Stimulated activated CD4-positive, alpha-beta T cell treated with anti-CD3 and anti-CD28 coated beads, TNF-alpha, amount 100 ng/mL, for 4 hours (primary cell): ENCODE results near the gene SHC2.
A peak's percentile ranks its signal among the peaks of the same experiment; 100 is the strongest.
"Not testable (repeated sequence)": the region's sequence is repeated elsewhere in the genome, so short reads cannot be mapped to it uniquely, and the experiment has no call there.

ENCODE experiments used
- DNase-seq, 3 experiments: peaks; one replicate each; pipeline ENCODE4 v3.0.0-alpha.2; 2020; ENCODE audit warnings: low read depth in 3 of 3

Gene SHC2

DNA sequence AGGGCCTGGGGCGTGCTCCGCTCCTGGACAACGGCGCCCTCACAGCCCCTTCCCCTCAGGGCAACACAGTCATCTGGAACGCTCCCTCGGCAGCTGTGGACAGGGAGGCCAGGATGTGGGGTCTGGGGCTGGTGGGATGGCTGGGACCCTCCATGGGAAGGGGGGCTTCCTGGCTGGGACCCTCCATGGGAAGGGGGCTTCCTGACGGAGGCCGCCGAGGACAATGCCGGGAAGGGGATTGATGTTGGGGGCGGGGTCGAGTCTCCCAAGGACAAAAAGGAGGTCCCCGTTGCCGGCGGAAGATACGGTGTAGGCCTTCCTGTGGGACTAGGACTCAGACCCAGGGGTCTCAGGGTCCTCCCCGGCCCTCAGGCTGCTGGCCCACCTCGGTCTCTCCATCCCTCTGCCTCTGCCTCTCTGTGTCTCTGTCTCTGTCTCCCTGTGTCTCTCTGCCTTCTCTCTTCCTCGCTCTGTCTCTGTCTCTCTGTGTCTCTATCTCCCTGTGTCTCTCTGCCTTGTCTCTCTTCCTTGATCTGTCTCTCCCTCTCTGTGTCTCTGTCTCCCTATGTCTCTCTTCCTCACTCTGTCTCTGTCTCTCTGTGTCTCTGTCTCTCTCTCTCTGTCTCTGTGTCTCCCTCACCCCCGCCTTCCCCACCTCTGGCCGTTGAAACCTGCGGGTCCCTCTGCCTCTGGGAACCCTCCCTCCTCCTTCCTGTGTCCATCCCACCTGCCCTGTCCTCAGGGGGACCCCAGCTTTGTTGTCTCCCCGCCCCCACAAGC is 32.7 kb upstream of the SHC2 start:
- DNase-seq: no peak

DNA sequence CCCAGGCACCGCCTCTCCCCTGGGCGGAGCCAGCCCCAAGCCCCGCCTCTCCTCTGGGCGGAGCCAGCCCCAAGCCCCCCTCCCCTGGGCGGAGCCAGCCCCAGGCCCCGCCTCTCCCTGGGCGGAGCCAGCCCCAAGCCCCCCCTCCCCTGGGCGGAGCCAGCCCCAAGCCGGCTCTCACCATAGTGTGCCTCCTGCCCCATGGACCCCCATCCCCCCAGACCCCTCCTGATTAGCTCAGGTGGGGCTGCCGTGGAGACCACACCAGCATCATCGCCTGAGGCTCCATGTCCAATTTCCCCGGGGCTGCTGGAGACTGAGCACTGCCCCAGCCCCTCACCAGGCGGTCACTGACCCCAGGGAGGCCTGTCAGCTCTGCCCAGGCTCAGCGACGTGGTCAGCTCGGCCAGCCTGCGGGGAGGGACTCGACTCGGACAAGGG is 31.3 kb upstream of the SHC2 start:
- no peak for DNase-seq

DNA sequence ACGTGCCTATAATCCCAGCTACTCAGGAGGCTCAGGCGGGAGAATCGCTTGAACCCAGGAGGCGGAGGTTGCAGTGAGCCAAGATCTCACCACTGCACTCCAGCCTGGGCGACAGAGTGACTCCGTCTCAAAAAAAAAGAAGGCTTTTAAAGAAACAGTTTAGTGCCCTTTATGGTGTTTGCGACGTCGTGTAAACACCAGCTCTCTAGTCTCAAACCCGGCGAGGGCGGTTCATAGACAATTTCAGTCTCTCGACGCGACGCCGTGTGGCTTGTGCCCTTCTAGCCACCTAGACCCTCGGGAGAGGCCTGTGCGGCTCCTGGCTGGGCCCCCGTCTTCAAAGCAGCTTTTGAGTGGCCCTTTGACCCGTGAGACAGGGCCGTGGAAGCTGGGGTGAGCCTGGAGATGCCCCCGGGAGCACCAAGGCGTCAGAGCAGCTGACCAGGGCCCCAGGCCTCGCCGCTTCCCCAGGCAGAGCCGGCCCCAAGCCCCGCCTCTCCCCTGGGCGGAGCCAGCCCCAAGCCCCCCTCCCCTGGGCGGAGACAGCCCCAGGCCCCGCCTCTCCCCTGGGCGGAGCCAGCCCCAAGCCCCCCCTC is 30.4 kb upstream of the SHC2 start:
- DNase-seq: no peak

DNA sequence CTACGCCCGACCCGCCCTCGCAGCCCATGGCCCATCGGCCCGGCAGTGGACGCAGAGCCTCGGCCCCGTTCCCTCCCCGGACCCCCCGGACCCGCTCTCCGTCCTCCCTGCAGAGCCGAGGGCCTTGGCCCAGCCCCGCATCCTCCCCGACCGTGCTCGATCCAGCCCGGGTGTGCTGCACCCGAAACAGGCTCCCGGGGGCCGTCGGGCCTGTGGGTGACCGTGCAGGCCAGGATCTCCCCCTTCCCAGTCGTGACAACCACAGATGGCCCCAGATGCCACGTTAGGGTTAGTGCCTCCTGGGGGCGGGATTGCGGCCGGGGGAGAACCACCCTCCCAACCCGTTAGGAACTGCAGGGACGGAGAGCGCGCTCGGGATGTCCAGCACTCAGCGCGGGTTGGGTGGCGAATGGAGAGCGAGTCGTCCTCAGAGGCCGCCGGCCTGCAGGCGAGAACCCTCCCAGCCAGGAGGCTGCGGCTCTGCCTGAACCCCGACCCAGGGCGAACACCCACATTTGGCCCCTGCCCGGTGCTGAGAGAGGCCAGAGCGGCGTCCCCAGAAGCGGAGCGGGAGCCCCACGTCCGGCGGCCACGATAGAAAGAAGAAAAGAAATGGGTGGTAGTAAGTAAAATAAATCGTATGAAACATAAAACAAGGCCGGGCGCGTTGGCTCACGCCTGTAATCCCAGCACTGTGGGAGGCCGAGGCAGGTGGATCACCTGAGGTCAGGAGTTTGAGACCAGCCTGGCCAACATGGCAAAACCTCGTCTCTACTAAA is 28.8 kb upstream of the SHC2 start:
- DNase-seq: no peak

DNA sequence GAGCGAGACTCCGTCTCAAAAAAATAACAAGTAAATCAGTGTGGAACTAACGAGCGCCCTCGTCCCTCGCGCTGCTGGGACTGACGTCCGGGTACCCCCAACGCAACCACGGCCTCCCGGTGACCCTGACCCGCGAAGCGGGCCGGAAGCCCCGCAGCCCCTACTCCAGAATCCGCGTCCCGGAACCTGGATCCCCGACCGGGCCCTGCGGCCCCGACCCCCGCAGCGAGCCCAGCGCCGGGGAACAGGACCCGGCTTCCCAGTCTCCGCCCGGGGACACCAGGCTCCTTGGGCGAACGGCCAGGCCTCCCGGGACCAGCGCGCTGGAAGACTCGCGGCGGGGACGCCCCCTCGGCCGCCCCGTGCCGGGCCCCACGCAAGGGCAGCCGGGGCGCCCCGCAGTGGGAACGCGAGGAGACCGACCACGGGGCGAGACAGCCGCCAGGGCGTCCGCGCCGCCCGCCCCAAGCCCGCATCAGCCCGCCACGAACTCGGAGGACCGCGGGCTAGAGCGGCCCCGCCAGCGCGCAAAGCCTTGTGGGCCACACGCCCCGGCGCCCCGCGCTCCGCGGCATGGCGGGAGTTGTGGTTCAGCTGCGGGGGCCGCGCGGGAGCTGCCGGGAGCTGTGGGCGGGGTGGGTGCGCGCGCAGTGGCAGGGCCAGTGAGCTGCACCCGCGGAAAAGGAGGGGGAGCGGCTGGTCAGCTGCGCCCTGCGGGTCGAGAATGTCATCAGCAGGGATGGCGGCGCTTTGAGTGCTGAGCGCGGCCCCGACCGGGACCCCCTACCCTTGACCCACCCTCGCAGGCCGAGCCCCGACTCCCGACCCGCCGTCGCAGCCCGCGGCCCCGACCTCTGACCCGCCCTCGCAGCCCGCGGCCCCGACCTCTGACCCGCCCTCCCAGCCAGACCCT is 27.9 kb upstream of the SHC2 start:
- peak; percentile 87 to 94 (median 91) for DNase-seq

DNA sequence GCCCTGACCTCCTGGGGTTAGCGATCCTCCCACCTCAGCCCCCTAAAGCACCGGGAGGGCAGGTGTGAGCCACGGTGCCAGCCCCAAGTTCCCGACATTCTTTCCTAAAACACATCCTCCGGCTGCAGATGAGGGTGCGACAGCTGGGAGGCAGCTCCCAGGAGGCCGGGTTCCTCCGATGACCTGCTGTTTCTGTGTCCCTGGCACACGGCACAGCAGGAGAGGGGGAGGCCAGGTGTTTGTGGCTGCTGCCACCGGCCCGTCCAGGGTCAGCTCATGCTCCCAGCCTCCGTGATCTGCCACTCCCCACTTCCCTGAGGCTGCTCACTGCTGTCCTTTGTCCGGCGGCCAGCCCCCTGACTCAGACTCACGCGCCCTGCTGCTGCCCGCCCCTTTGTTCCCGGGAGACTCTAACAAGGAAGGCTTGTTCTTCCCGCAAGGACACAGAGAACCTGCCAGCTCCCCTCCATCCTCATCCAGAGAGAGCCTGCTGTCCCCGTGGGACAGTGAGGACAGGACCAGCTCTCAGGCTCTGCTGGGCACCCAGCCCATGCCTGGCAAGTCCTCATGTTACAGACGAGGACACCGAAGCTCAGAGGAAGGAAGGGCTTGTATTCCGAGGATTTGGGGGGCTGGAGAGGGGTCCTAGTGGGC is 24.9 kb upstream of the SHC2 start:
- no peak for DNase-seq

DNA sequence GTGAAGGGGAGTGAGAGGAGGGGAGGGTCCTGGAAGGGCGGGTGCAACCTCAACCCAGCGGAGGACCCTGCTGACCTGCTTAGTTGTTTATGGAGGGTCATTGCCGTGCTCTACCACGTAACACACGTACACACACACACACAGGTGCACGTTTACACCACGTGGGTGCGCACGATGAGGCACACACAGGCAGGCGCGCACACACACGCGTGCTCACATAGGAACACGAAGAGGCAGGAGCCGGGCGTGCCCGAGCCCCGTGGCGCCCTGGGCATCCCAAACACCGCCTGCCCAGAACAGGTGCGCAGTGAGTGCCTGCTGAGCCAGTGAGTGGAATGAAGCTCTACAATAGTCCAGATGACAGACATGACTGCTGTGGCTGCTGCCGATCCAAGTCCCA is 24.2 kb upstream of the SHC2 start:
- no peak for DNase-seq

DNA sequence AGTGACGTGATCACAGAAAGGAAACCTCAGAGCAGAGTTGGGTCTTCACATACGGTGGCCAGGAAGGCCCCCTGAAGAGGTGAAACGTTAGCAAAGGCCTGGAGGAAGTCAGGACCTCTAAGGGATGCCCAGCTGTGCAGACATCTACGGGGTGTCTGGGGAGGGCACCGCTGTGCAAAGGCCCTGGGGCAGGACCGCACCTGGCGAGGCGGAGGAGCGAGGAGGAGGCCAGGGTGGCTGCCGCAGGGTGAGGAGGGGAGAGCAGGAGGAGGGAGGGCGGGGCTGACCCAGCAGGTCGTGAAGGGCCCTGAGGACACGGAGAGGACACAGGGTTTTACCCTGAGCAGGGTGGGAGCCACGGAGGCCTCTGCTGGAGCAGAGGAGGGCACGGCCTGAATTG is 23.7 kb upstream of the SHC2 start:
- DNase-seq: no peak

DNA sequence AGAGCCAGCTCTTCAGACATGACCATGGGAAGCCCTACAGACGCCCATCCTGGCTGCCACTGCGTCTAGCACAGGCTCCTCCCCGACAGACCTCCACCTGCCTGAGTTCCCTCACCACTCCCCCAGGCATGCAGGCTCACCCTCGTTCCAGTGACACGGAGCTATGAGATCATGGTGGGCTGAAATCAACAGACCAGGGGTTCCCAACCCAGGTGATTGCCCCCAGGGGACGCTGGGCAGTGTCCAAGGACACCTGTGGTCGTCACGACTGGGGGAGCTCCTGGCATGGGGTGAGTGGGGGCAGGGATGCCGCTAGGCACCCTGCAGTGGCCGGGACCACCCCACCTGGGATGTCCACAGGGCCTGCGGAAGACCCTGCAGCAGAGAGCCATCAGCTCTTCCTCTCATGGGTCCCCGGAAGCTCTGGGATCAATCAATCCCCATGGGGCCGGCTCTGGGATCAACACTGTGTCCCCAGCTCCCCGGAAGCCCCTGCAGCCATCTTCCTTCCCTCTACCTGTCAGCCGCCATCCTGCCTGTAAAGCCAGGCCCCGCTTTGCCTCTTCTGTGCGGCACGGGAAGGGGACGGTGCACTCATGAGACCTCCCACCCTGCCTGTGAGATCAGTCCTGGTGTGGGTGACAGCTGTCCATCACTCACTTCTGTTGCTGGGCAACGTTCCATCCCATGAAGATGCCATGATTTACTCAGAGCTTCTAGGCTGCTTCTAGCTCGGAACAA is 22.7 kb upstream of the SHC2 start:
- DNase-seq: no peak

DNA sequence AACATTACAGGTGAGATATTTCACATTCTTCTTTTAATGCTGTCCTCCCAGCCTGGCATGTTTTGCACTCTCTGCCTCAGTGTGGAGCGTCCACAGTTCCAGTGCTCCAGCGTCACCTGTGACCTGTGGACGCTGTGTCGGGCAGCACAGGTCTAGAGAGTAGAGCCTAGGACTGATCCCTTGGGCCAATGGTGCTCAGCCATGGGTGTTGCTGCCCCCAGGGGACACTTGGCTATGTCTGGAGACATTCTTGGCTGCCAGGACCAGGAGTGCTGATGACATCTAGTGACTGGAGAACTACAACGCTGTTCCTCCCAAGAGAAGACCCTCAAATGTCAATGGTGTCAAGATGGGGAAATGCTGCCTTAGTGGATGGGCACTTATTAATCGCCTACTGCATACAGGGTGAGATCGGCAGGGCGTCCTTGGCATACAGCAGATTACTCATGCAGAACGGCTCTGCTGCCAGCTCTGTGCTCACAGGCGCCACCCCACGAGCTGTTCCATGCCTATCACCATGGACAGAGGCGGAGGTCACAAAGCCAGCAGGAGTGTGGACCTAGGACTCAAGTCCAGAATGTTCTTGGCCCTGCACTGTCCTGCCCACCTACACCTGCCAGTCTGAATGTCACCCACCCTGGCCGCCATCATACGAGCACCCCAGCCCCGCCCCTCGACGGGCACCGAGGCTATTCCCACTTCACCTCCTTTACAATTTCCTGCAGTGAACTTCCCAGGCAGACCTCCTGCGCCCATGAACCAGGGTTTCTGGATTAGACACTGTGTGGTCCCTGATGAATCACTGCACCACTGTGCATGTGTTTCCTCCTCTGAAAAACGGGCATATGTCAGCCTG is 21.6 kb upstream of the SHC2 start:
- no peak for DNase-seq

DNA sequence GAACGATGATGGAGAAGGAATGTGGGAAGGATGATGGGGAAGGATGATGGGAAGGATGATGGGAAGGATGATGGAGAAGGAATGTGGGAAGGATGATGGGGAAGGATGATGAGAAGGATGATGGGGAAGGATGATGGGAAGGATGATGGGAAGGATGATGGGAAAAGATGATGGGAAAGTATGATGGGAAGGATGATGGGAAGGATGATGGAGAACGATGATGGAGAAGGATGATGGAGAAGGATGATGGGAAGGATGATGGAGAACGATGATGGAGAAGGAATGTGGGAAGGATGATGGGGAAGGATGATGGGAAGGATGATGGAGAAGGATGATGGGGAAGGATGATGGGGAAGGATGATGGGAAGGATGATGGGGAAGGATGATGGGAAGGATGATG is 20.3 kb upstream of the SHC2 start:
- DNase-seq: not testable (repeated sequence)

DNA sequence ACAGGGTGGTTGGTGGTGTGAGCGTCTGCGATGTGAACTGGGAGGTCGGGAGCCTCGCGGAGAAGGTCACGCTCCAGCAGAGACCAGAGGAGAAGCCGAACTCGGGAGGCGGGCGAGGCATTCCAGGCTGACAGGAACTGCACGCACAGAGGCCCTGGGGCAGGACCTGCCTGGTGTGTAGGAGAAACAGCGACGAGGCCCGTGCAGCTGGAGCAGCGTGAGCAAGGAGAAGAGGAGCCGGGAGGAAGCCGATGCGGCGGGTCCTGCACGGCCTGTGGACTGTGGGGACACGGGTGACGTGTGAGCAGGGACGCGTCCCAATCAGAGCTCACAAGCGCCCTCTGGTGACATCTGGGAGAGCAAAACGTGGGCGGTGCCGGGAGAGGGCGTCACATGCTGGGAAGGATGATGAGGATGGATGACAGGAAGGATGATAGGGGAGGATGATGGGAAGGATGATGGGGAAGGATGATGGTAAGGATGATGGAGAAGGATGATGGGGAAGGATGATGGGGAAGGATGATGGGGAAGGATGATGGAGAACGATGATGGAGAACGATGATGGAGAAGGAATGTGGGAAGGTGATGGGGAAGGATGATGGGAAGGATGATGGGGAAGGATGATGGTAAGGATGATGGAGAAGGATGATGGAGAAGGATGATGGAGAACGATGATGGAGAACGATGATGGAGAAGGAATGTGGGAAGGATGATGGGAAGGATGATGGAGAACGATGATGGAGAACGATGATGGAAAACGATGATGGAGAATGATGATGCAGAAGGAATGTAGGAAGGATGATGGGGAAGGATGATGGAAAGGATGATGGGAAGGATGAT is 19.4 kb upstream of the SHC2 start:
- DNase-seq: no peak

DNA sequence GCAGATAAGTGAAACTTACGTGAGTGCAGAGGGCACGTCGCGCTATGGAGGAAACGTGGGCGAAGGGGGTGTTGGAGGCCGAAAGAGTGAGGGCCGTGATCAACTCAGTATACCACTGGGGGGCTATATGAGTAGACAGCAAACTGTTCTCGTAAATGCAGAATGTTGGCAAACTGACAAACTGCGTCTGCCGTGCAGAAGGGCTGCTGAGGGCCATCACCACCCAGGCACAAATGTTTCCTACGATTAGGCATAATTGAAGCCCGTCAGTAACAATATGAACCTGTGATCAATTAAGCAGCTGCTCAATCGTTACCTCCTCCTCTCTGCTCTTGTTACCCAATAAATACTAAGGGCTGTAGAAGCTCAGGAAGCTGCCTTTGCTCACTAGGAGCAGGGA is 18.1 kb upstream of the SHC2 start:
- DNase-seq: no peak

DNA sequence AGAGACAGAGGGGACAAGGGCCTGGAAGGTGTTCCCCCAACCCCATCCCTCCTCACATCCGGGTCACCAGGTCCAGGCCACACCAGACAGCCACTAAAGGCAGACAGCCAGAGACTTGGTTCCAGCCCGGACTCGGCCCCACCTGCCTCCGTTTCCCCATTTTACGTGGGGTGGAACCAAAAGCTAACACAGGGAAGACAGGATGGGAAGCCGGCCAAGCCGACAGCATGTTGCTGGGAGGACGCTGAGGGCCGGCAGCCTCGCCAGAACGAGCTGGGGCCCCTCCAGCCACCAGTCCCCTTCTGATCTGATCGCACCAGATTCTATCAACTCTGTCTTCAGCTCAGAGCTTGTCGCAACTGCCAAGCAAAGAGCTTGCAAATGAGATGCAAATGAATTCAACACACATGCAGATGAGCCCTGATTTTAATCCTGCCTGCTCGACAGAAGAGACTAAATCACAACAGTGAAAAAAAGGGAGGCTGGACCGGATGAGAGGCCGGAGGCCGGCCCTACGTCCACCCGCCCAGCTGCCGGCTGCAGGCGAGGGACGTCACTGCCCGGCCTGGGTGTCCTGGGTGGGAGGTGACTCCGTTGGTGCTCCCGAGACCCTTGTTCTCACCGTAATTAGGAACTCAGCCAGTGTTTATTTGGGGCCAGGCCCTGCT is 17.5 kb upstream of the SHC2 start:
- no peak for DNase-seq

DNA sequence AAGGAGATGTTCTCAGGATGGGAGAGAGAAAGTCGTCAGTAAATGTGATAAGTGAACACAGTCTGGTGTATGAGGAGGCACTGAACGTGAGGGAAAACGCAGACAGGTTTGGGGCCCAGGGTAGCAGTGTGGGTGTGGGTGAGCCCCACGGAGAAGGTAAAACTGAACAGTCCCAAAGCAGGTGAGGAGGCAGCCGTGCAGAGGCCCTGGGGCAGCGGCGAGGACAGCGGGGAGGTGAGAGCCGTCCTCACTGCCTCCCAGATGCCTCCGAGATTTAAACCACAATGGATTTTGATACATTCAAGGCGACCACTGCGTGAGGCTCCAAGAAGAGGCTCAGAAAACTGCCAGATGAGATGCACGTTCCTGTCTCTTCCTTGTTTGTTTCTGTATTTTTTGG is 14.5 kb upstream of the SHC2 start:
- DNase-seq: no peak

DNA sequence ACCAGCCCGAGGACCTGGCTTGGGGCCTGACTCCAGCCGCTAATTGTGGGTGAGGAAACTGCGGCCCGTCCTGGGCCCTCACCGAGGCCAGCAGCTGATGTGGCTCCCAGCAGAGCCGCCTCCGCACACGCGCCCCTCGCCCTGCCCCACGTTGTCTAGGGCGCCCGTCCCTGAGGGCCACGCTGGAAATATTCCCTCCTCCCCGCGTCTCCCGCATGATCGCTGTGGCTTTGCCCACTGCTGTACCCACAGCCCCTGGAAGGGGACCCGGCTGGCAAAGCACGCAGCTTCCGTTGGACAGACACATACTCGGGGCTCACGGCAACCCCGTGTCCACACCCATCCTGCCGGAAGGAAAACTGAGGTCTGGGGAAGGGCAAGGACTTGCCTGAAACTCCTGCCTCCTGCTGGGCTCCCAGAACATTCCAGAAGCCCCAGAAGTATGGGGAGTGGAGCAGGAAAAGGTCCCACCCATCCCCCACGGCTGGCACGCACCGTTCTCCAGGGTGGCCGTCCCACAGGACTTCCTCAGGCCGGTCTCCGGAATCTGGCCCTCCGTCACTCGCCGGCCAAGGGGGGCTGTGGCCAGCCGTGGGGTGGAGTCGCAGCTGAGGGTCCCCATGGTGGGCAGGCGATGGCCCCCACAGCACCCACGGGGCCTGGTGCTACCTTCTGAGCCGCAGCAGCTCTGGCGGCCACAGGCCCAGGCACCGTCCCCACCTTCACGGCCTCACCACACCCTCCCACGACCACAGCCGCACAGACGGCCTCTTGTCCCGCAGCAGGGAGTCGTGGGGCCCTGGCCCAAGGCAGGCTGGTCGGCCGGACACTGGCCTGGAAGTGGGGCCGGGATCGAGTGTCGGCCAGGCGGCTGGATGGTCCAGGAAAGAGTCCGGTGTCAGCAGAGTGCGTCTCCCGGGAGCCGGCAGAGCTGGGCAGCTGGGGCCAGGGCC is 13.6 kb upstream of the SHC2 start:
- DNase-seq: no peak
